ENCODE measurements around the gene SMG6. TPM values are rescaled to one million over a fixed set of nuclear protein-coding genes. Genes with fewer than 3 reads are reported as not detected.

The SMG6 gene
- polyA plus RNA-seq, 1 of the 3 experiments (the other 2 are of a cell fraction), result 15.7 TPM

DNA sequence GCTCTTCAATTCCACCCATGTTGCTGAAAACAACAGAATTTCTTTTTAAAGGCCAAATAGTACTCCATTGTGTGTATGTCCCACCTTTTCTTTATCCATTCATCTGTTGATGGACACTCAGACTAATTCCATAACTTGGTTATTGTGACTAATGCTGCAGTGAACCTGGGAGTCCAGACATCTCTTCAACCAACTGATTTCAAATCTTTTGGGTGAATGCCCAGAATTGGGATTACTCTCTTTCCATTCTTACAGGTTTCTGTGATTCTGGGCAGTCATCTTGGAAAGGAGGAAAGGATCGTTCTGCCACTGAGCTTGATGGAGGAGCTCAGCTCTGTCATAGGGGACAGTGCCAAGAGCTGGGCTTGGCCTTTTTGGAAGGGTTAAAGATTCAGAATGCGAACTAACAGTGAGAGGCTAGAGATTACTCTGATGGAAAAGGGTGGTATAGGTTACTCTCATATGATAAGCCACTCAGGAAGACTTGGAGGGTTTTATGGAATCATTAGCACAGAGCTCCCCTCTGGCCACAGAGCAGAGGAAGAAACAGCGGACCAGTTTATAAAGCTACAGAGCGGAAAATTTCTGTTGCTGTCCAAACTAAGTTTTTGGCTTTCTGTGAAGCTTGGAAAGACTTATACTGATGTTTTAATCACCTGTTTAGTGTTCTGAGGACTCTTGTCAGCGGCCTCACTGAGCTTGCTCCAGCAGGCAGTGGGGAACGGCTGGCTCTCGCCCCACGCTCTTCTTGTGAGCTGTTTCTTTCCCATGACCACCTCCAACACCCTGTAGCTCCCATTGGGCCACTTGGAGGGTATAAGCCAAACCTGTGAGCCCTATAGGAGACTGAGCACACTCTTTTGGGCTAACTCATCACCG, 200.4 kb downstream of the SMG6 start (continued):
- TF ChIP-seq RXRA (IDR thresholded peaks at IDR 0.05; ENCODE audit: borderline replicate concordance, low read depth) (peak; percentile 33; the same call in 1 of the 2 replicates), USF2 (IDR thresholded peaks at IDR 0.05; ENCODE audit: borderline replicate concordance, low read depth, low read length) (no peak), GABPA (IDR thresholded peaks at IDR 0.05; ENCODE audit: low read depth) (no peak), RFX5 (IDR thresholded peaks at IDR 0.05; ENCODE audit: low read length) (no peak), POLR2AphosphoS5 (IDR thresholded peaks at IDR 0.05; ENCODE audit: low read depth, low read length) (peak; percentile 45; the same call in 1 of the 2 replicates), MEF2A (IDR thresholded peaks at IDR 0.05; ENCODE audit: borderline replicate concordance, low read depth) (no peak), RAD21 (IDR thresholded peaks at IDR 0.05; ENCODE audit: low read length) (0 out of 2 replicates have a peak, but pooled peaks have one; percentile 1), NFIC (IDR thresholded peaks at IDR 0.05; ENCODE audit: borderline replicate concordance) (peak; percentile 87), TAF1 (IDR thresholded peaks at IDR 0.05; ENCODE audit: borderline replicate concordance, low read depth, low read length) (no peak), CHD2 (IDR thresholded peaks at IDR 0.05; ENCODE audit: low read length, partially characterized antibody) (no peak), TEAD4 (IDR thresholded peaks at IDR 0.05; ENCODE audit: borderline replicate concordance, insufficient read depth) (0 out of 2 replicates have a peak, but pooled peaks have one; percentile 27), FOXM1 (IDR thresholded peaks at IDR 0.05; ENCODE audit: low read depth) (no peak), SMC3 (IDR thresholded peaks at IDR 0.05; ENCODE audit: low read depth, low read length) (no peak), CTCF (IDR thresholded peaks at IDR 0.05) (no peak)

GRCh38 chr17:2101448-2102257, 201.9 kb downstream of the SMG6 start:
- H3K4me3 ChIP-seq (ENCODE audit: low read depth in 2 of 2, low read length in 1 of 2), result no peak overlapping the region
- H4K20me1 ChIP-seq (ENCODE audit: insufficient read depth), result no peaks in the 10 kb centered on the region
- no peak overlapping the region for H2AFZ ChIP-seq (ENCODE audit: low read depth)
- H3K79me2 ChIP-seq (ENCODE audit: insufficient read depth), result no peaks in the 10 kb centered on the region
- CTCF ChIA-PET, result interaction anchor here (0.6 to 2.3 kb wide), 6 partner anchors 8 to 577 kb away, joined by 3 to 12 read pairs (median 3); no protein-coding TSS in a partner anchor
- H3K27me3 ChIP-seq (ENCODE audit: insufficient read depth), result no peaks in the 10 kb centered on the region
- no peak overlapping the region for H3K9ac ChIP-seq
- no peak overlapping the region for H3K4me2 ChIP-seq
- H3K36me3 ChIP-seq (replicated peaks in 1 of 2; ENCODE audit: control insufficient read depth in 1 of 2, insufficient read depth in 2 of 2, low read length in 1 of 2), result no peaks in the 10 kb centered on the region
- no peaks in the 10 kb centered on the region for H3K9me2 ChIP-seq
- H3K27ac ChIP-seq (ENCODE audit: low read depth in 2 of 2, low read length in 1 of 2), result 0 out of 4 replicates have a peak overlapping the region, but pooled peaks of 1 of the 2 experiments have one; percentile 6
- WGBS (ENCODE audit: low lambda C conversion rate), result 83% methylated on average over 15 of the region's 15 CpGs
- DNase-seq, result no peak
- POLR2A ChIA-PET, result no interaction called here
- H3K9me3 ChIP-seq, result no peaks in the 10 kb centered on the region
- H3K4me1 ChIP-seq (ENCODE audit: control insufficient read depth in 1 of 2, insufficient read depth in 2 of 2, low read depth in 1 of 2, low read length in 1 of 2), result peaks cover 5 to 11% of the 10 kb centered on the region in 2 experiments; a peak in 1 of 4 replicates
- H3F3A ChIP-seq (replicated peaks; ENCODE audit: insufficient read depth), result peaks cover 12% of the 10 kb centered on the region
- TF ChIP-seq USF2 (IDR thresholded peaks at IDR 0.05; ENCODE audit: borderline replicate concordance, low read depth, low read length), result no peak
- TF ChIP-seq IRF3 (IDR thresholded peaks at IDR 0.05; ENCODE audit: low read depth, low read length), result no peak
- no peak for TF ChIP-seq RXRA (IDR thresholded peaks at IDR 0.05; ENCODE audit: borderline replicate concordance, low read depth)
- no peak for TF ChIP-seq GATA2 (CRISPR knock-in tag; IDR thresholded peaks at IDR 0.05)
- no peak for TF ChIP-seq MAX (IDR thresholded peaks at IDR 0.05; ENCODE audit: low read depth)
- no peak for TF ChIP-seq FOSL2 (IDR thresholded peaks at IDR 0.05; ENCODE audit: borderline replicate concordance, low read depth)
- TF ChIP-seq, protein P1, sequence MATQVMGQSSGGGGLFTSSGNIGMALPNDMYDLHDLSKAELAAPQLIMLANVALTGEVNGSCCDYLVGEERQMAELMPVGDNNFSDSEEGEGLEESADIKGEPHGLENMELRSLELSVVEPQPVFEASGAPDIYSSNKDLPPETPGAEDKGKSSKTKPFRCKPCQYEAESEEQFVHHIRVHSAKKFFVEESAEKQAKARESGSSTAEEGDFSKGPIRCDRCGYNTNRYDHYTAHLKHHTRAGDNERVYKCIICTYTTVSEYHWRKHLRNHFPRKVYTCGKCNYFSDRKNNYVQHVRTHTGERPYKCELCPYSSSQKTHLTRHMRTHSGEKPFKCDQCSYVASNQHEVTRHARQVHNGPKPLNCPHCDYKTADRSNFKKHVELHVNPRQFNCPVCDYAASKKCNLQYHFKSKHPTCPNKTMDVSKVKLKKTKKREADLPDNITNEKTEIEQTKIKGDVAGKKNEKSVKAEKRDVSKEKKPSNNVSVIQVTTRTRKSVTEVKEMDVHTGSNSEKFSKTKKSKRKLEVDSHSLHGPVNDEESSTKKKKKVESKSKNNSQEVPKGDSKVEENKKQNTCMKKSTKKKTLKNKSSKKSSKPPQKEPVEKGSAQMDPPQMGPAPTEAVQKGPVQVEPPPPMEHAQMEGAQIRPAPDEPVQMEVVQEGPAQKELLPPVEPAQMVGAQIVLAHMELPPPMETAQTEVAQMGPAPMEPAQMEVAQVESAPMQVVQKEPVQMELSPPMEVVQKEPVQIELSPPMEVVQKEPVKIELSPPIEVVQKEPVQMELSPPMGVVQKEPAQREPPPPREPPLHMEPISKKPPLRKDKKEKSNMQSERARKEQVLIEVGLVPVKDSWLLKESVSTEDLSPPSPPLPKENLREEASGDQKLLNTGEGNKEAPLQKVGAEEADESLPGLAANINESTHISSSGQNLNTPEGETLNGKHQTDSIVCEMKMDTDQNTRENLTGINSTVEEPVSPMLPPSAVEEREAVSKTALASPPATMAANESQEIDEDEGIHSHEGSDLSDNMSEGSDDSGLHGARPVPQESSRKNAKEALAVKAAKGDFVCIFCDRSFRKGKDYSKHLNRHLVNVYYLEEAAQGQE (IDR thresholded peaks at IDR 0.05; ENCODE audit: low read depth, low read length), result no peak
- TF ChIP-seq GABPA (IDR thresholded peaks at IDR 0.05; ENCODE audit: low read depth), result no peak
